ENCODE measurements around the gene CCDC50.

DNA sequence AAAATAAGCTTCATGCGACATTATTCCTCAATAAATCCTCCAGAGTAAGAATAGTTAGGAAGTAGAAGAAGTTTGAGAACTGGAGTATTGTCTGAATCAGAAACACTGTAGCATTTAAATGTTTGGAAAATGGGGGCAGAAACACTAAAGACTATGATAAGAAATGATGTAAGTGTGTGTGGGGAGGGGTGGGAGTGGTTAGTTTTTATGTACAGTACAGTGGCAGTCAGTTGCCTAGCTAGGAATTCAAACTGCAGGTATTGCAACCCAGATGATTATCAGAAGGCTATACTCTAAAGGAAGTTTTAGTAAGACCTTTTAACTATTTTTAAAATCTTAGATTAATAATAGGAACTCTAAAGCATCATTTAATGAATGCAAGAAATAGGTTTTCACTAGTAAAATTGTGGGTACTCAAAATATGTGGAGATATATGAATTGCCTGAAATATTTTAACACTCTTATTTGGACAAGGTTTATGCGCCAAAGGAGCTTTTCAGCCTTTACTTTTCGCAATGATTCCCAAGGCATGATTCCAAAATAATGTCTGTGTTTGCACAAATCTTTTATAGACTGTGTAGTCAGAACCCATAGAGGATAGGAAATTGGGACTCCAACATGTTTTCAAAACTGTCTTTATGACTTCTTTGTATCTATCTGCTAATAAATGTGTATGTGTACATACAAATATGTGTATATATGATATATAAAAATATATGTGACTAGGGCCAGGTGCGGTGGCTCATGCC, 8.0 kb upstream of the CCDC50 start:
- no peak for TF ChIP-seq ELF1 (IDR thresholded peaks at IDR 0.05; ENCODE audit: borderline replicate concordance, low read depth)
- TF ChIP-seq, protein P1, sequence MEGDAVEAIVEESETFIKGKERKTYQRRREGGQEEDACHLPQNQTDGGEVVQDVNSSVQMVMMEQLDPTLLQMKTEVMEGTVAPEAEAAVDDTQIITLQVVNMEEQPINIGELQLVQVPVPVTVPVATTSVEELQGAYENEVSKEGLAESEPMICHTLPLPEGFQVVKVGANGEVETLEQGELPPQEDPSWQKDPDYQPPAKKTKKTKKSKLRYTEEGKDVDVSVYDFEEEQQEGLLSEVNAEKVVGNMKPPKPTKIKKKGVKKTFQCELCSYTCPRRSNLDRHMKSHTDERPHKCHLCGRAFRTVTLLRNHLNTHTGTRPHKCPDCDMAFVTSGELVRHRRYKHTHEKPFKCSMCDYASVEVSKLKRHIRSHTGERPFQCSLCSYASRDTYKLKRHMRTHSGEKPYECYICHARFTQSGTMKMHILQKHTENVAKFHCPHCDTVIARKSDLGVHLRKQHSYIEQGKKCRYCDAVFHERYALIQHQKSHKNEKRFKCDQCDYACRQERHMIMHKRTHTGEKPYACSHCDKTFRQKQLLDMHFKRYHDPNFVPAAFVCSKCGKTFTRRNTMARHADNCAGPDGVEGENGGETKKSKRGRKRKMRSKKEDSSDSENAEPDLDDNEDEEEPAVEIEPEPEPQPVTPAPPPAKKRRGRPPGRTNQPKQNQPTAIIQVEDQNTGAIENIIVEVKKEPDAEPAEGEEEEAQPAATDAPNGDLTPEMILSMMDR (IDR thresholded peaks at IDR 0.05 in 2 of 3, conservative IDR thresholded peaks at IDR 0.05 in 1 of 3; ENCODE audit: borderline replicate concordance in 1 of 3, insufficient read depth in 1 of 3, low read depth in 2 of 3, low read length in 2 of 3): no peak
- no peak for TF ChIP-seq EZH2phosphoT487 (IDR thresholded peaks at IDR 0.05; ENCODE audit: borderline replicate concordance)
- no peak for TF ChIP-seq POLR2A (IDR thresholded peaks at IDR 0.05; ENCODE audit: borderline replicate concordance, extremely low read depth, insufficient read depth, insufficient read length)
- TF ChIP-seq, protein P2, sequence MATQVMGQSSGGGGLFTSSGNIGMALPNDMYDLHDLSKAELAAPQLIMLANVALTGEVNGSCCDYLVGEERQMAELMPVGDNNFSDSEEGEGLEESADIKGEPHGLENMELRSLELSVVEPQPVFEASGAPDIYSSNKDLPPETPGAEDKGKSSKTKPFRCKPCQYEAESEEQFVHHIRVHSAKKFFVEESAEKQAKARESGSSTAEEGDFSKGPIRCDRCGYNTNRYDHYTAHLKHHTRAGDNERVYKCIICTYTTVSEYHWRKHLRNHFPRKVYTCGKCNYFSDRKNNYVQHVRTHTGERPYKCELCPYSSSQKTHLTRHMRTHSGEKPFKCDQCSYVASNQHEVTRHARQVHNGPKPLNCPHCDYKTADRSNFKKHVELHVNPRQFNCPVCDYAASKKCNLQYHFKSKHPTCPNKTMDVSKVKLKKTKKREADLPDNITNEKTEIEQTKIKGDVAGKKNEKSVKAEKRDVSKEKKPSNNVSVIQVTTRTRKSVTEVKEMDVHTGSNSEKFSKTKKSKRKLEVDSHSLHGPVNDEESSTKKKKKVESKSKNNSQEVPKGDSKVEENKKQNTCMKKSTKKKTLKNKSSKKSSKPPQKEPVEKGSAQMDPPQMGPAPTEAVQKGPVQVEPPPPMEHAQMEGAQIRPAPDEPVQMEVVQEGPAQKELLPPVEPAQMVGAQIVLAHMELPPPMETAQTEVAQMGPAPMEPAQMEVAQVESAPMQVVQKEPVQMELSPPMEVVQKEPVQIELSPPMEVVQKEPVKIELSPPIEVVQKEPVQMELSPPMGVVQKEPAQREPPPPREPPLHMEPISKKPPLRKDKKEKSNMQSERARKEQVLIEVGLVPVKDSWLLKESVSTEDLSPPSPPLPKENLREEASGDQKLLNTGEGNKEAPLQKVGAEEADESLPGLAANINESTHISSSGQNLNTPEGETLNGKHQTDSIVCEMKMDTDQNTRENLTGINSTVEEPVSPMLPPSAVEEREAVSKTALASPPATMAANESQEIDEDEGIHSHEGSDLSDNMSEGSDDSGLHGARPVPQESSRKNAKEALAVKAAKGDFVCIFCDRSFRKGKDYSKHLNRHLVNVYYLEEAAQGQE (IDR thresholded peaks at IDR 0.05; ENCODE audit: low read depth): no peak
- no peak for TF ChIP-seq EZH2 (IDR thresholded peaks at IDR 0.05)
- TF ChIP-seq SRF (IDR thresholded peaks at IDR 0.05; ENCODE audit: low read depth): no peak
- TF ChIP-seq, protein P3, sequence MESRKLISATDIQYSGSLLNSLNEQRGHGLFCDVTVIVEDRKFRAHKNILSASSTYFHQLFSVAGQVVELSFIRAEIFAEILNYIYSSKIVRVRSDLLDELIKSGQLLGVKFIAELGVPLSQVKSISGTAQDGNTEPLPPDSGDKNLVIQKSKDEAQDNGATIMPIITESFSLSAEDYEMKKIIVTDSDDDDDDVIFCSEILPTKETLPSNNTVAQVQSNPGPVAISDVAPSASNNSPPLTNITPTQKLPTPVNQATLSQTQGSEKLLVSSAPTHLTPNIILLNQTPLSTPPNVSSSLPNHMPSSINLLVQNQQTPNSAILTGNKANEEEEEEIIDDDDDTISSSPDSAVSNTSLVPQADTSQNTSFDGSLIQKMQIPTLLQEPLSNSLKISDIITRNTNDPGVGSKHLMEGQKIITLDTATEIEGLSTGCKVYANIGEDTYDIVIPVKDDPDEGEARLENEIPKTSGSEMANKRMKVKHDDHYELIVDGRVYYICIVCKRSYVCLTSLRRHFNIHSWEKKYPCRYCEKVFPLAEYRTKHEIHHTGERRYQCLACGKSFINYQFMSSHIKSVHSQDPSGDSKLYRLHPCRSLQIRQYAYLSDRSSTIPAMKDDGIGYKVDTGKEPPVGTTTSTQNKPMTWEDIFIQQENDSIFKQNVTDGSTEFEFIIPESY (IDR thresholded peaks at IDR 0.05; ENCODE audit: extremely low read depth, insufficient replicate concordance, low read length): no peak
- TF ChIP-seq POLR2AphosphoS5 (IDR thresholded peaks at IDR 0.05; ENCODE audit: low read depth, low read length): no peak
- TF ChIP-seq RAD21 (IDR thresholded peaks at IDR 0.05; ENCODE audit: low read depth): no peak
- TF ChIP-seq YY1 (IDR thresholded peaks at IDR 0.05; ENCODE audit: extremely low read depth, insufficient replicate concordance, low read depth, low read length): no peak

Data from HCT116 (cell line).